NCI-H748 (cell line): ENCODE results near the gene IL9.

Experiments used
- DNase-seq: peaks from one replicate; lab custom pipeline; 2025; ENCODE audit not compliant: unreplicated experiment; lab: John Stamatoyannopoulos, UW

Gene IL9

GRCh38 chr5:135891791-135892190 lies 3.9 kb downstream of the IL9 start:
- no peak for DNase-seq

GRCh38 chr5:135891268-135891667 lies 4.4 kb downstream of the IL9 start:
- no peak for DNase-seq

- DNase-seq: no peak
Observed at GRCh38 chr5:135890867-135891266, 4.8 kb downstream of the IL9 start.

- no peak for DNase-seq
Observed at GRCh38 chr5:135890296-135890695, 5.3 kb downstream of the IL9 start.

GRCh38 chr5:135887881-135888614 lies 7.6 kb downstream of the IL9 start:
- DNase-seq: peak; percentile 19

- DNase-seq: peak; percentile 68
Observed at GRCh38 chr5:135887447-135887864, 8.2 kb downstream of the IL9 start.

- no peak for DNase-seq
Observed at GRCh38 chr5:135886136-135886535, 9.5 kb downstream of the IL9 start.

- DNase-seq: no peak
Observed at GRCh38 chr5:135885031-135885430, 10.6 kb downstream of the IL9 start.

GRCh38 chr5:135883441-135883840 lies 12.2 kb downstream of the IL9 start:
- no peak for DNase-seq

GRCh38 chr5:135883026-135883425 lies 12.6 kb downstream of the IL9 start:
- DNase-seq: no peak

- no peak for DNase-seq
Observed at GRCh38 chr5:135881819-135882218, 13.8 kb downstream of the IL9 start.

GRCh38 chr5:135881244-135881643 lies 14.4 kb downstream of the IL9 start:
- DNase-seq: no peak

- peak; percentile 14 for DNase-seq
Observed at GRCh38 chr5:135880801-135881200, 14.8 kb downstream of the IL9 start.

GRCh38 chr5:135880278-135880677 lies 15.4 kb downstream of the IL9 start:
- DNase-seq: peak; percentile 7

GRCh38 chr5:135879591-135879990 lies 16.1 kb downstream of the IL9 start:
- no peak for DNase-seq

- no peak for DNase-seq
Observed at GRCh38 chr5:135878156-135878620, 17.5 kb downstream of the IL9 start.

- DNase-seq: no peak
Observed at GRCh38 chr5:135877570-135878155, 18.0 kb downstream of the IL9 start.

- DNase-seq: no peak
Observed at GRCh38 chr5:135876146-135876545, 19.5 kb downstream of the IL9 start.

- DNase-seq: no peak
Observed at GRCh38 chr5:135875567-135875966, 20.1 kb downstream of the IL9 start.

- DNase-seq: no peak
Observed at GRCh38 chr5:135874461-135874860, 21.2 kb downstream of the IL9 start.

GRCh38 chr5:135873831-135874230 lies 21.8 kb downstream of the IL9 start:
- no peak for DNase-seq

- no peak for DNase-seq
Observed at GRCh38 chr5:135871268-135871915, 24.2 kb downstream of the IL9 start.
